Kidney epithelial cell (primary cell): ENCODE measurements around the gene HARBI1. TPM values are rescaled to one million over a fixed set of nuclear protein-coding genes. Genes with fewer than 3 reads are reported as not detected.

ENCODE experiments used
- DNase-seq: peaks from one replicate; pipeline ENCODE4 v3.0.0-alpha.2; 2010; ENCODE audit warnings: low read depth
- H3K27me3 ChIP-seq: 2 replicates; pipeline ENCODE4 v1.6.0; 2011; ENCODE audit warnings: low read length; ENCODE audit not compliant: control insufficient read depth, insufficient read depth
- H3K36me3 ChIP-seq: 2 replicates; pipeline ENCODE4 v1.5.1; 2011; ENCODE audit warnings: low read length; ENCODE audit not compliant: control insufficient read depth, insufficient read depth
- H3K4me3 ChIP-seq: 2 replicates; pipeline ENCODE4 v1.5.1; 2011; ENCODE audit warnings: low read depth, mild to moderate bottlenecking, control low read depth, low read length
- total RNA-seq: library from RNA; depleted of rRNA; stranded (reverse); fragments of >200 nt; gene quantifications from 2 replicates; pipeline ENCODE4 v1.2.3, GENCODE V29; 2015
- TF ChIP-seq, protein P1 (sequence below): IDR thresholded peaks from 2 replicates; pipeline ENCODE4 v1.5.1; 2011; ENCODE audit warnings: mild to moderate bottlenecking, moderate library complexity, low read length, control low read depth, inconsistent platforms; ENCODE audit not compliant: insufficient read depth, poor library complexity, severe bottlenecking

HARBI1 gene
- total RNA-seq, 1 donor from 2014 or later, result 8.0 TPM

GRCh38 chr11:46631676-46632075, 14.6 kb upstream of the HARBI1 start:
- no peak for DNase-seq
- H3K27me3 ChIP-seq, result no peaks in the 10 kb centered on the region
- H3K36me3 ChIP-seq, result no peaks in the 10 kb centered on the region
- TF ChIP-seq, protein P1, sequence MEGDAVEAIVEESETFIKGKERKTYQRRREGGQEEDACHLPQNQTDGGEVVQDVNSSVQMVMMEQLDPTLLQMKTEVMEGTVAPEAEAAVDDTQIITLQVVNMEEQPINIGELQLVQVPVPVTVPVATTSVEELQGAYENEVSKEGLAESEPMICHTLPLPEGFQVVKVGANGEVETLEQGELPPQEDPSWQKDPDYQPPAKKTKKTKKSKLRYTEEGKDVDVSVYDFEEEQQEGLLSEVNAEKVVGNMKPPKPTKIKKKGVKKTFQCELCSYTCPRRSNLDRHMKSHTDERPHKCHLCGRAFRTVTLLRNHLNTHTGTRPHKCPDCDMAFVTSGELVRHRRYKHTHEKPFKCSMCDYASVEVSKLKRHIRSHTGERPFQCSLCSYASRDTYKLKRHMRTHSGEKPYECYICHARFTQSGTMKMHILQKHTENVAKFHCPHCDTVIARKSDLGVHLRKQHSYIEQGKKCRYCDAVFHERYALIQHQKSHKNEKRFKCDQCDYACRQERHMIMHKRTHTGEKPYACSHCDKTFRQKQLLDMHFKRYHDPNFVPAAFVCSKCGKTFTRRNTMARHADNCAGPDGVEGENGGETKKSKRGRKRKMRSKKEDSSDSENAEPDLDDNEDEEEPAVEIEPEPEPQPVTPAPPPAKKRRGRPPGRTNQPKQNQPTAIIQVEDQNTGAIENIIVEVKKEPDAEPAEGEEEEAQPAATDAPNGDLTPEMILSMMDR, result no peak
- no peak overlapping the region for H3K4me3 ChIP-seq

DNA sequence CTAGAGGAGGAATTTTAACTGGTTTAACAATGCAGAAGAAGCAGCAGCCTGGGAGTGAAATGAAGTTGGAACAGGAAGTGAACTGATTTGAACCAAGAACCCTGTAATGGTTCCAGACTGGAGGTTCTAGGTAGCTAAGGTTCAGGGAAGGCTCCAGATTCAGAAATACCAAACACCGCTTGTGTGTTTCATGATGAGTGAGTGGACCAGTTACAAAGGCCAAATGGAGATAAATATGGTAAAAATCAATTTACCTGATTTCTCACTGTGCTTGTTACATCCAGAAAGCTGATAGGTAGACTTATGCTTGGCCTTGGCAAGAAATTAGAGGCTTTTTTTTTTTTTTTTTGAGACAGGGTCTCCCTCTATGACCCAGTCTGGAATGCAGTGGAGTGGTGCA, 13.2 kb upstream of the HARBI1 start:
- no peaks in the 10 kb centered on the region for H3K27me3 ChIP-seq
- DNase-seq, result no peak
- H3K36me3 ChIP-seq, result no peaks in the 10 kb centered on the region
- no peak overlapping the region for H3K4me3 ChIP-seq
- TF ChIP-seq, protein P1, result no peak

DNA sequence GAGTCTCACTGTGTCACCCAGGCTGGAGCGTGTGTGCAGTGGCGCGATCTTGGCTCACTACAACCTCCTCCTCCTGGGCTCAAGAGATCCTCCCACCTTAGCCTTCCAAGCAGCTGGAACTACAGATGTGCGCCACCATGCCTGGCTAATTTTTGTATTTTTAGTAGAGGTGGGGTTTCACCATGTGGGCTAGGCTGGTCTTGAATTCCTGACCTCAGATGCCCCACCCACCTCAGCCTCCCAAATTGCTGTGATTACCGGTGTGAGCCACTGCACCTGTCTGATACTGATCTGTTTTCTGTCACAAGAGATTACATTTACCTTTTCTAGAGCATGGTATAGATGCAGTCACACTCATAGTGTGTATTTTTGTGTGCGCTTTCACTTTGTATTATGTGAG, 11.9 kb upstream of the HARBI1 start:
- TF ChIP-seq, protein P1, result no peak
- Histone ChIP-seq H3K27me3 (no peaks in the 10 kb centered on the region), H3K4me3 (no peak overlapping the region), H3K36me3 (no peaks in the 10 kb centered on the region)
- DNase-seq, result no peak

GRCh38 chr11:46625406-46625805, 8.4 kb upstream of the HARBI1 start:
- DNase-seq, result no peak
- Histone ChIP-seq H3K36me3 (no peaks in the 10 kb centered on the region), H3K4me3 (no peak overlapping the region), H3K27me3 (no peaks in the 10 kb centered on the region)
- TF ChIP-seq, protein P1, result no peak

- TF ChIP-seq, protein P1, result no peak
- no peak overlapping the region for H3K4me3 ChIP-seq
- no peak for DNase-seq
- no peaks in the 10 kb centered on the region for H3K27me3 ChIP-seq
- no peaks in the 10 kb centered on the region for H3K36me3 ChIP-seq
Observed at GRCh38 chr11:46618837-46619236, 1.8 kb upstream of the HARBI1 start.

DNA sequence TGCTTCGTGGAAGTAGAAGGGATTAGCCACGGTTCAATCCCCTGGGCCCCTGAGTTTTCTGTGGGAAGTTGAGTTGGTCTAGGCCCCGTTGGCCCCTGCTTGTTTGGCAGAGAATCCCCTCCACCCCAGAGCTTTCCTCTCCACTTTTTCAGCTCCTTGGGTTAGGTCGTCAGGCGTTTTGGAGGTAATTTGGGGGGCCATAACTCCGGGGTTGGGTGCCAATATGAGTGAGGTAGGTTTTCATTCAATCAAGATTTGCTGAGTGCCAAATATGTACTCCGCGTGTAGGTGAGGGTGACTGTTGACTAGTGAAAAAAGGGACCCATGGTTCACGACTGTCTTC, 916 bp upstream of the HARBI1 start:
- Histone ChIP-seq H3K36me3 (no peaks in the 10 kb centered on the region), H3K27me3 (no peaks in the 10 kb centered on the region), H3K4me3 (peak overlapping the region; percentile 72)
- TF ChIP-seq, protein P1, result no peak
- no peak for DNase-seq
